OCI-M2 (cell line): ENCODE measurements around the gene KLK1.
A peak's percentile ranks its signal among the peaks of the same experiment; 100 is the strongest.
"Not testable (repeated sequence)": the region's sequence is repeated elsewhere in the genome, so short reads cannot be mapped to it uniquely, and the experiment has no call there.

Experiments used
- DNase-seq: peaks from one replicate; lab custom pipeline; 2025; ENCODE audit not compliant: unreplicated experiment; lab: John Stamatoyannopoulos, UW

KLK1 gene

GRCh38 chr19:50817941-50818858, 5.4 kb downstream of the KLK1 start:
- DNase-seq: no peak

- no peak for DNase-seq
Measured at GRCh38 chr19:50815439-50815838, 8.1 kb downstream of the KLK1 start.

DNA sequence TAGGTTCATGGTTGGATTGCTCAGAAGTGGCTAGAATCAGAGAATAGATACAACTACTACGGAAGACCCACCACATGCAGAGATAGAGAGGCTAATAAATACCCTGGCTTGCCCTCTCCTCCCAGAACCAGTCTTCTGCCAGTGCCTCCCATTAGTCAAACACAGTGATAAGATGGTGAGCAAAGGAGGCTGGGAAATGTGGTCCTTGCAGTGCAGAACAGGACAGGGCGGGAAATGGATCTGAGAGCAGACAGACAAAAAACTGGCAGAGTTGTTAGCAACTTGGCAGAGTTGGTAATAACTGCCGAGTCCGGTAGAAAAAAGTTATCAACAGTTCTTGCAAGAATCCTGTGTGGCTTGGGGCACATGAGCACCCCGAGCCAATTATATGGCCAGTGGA, 8.7 kb downstream of the KLK1 start:
- no peak for DNase-seq

- no peak for DNase-seq
Measured at GRCh38 chr19:50812474-50812873, 11.1 kb downstream of the KLK1 start.

DNA sequence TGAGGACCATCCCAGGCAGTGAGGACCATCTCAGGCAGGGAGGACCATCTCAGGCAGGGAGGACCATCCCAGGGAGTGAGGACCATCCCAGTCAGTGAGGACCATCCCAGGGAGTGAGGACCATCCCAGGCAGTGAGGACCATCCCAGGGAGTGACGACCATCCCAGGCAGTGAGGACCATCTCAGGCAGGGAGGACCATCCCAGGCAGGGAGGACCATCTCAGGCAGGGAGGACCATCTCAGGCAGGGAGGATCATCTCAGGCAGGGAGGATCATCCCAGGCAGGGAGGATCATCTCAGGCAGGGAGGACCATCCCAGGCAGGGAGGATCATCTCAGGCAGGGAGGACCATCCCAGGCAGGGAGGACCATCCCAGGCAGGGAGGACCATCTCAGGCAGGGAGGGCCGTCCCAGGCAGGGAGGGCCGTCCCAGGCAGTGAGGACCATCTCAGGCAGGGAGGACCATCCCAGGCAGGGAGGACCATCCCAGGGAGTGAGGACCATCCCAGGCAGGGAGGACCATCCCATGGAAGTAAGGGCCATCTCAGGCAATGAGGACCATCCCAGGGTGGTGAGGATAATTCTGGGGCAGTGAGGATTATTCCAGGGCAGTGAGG, 11.9 kb downstream of the KLK1 start:
- not testable (repeated sequence) for DNase-seq

GRCh38 chr19:50808856-50809255, 14.7 kb downstream of the KLK1 start:
- DNase-seq: no peak

GRCh38 chr19:50804420-50805272, 18.9 kb downstream of the KLK1 start:
- peak; percentile 87 for DNase-seq

DNA sequence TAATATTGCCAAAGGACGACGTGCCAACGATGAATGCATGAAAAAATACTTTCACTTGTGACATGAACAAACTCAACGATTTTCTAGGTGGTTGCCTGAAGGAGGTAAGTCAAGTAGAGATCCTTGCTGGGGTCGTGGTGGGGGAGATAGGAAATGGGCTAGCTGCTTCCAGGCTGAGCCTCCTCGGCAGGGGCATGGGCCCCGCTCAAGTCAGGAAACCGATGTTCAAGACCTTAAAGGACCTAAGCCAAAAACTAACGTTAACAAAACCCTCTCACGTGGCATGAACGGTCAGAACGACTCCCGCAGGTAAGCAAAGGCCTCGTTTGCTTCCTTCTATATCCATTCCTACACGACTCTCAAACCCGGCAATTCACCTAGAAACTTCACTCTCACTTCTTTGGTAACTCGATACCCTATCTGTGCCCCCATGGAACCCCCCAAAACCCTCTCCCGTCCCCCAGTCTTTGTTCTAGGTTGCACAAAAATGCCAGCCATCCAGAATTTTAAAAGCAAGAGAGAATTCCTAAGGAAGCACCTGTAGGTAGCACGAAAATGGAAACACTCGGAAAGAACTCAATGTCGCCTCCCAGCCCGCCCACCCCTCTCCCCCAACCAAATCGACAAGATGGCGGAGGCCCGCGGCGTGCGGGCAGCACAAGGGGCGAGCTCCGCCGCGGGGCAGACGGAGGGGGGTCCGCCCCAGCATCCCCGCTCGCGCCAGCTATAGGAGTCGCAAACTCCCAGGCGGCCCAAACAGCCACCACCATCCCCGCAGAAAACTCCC, 19.8 kb downstream of the KLK1 start:
- DNase-seq: no peak

DNA sequence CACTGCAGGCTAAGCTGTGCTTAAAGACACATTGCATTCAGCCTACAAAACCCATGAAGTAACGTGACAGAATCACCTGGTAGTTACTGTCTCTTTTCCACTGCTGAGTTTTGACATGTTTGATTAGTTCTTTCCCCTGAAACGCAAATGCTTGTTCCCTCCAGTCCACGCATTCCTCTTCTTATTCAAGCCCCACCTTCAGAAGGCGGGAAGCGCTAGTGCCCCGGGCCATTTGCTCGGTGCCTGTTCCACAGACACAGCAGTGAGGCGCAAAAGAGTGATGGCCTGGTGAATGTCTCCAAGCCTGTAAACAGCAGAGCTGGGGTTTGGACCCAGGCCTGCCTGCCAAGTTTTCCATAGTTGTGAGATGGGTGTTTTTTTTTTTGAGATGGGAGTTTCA, 22.5 kb downstream of the KLK1 start:
- DNase-seq: no peak

- DNase-seq: no peak
Measured at GRCh38 chr19:50799547-50799851, 24.1 kb downstream of the KLK1 start.

DNA sequence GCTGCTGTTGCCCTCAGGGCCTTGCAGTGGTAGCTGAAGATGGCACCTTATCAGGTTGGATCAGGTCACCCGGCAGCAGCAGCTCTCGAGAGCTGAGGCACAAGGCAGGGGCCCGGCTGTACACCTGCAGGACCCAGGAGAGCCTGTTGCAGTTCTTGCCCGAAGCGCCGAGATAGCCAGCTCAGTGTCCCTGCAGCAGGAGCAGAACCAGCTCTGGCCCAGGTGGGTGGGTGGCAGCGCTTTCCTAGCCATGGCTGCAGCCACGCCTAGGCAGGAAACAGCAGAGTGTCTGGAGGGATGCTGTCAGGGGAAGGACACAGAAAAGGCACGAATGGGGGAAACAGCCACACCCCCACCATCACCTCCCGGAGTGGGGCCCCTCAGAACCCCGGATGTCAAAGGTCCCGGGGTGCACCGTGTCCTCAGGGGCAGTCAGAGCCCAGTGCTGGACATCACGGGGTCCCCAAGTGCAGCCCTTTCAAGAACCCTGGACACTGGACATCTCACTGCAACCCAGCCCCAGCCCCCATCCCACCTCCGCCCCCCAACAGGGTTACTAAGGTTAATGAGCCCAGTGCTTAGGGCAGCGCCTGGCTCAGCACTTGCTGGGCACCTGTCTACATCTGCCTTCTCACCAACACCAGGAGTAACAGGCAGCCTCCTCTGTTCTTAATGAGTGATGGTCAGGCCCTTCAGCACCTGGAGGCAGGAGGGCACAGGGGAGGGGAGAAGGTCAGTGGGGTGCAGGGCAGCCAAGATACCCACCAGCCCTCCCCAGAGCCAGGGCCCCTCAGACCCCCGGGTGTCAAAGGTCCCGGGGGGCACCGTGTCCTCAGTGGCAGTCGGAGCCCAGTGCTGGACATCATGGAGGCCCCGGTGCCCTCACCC, 24.7 kb downstream of the KLK1 start:
- no peak for DNase-seq

GRCh38 chr19:50797781-50798658, 25.6 kb downstream of the KLK1 start:
- no peak for DNase-seq

DNA sequence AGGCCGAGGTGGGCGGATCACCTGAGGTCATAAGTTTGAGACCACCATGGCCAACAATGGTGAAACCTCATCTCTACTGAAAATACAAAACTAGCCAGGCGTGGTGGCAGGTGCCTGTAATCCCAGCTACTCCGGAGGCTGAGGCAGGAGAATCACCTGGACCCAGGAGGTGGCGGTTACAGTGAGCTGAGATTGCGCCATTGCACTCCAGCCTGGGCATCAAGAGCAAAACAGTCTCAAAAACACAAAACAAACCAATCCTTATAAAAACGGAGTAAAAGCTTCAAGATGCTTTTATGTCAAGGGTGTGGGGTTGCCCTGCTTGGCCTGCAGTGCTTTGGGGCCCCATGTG, 26.2 kb downstream of the KLK1 start:
- no peak for DNase-seq

DNA sequence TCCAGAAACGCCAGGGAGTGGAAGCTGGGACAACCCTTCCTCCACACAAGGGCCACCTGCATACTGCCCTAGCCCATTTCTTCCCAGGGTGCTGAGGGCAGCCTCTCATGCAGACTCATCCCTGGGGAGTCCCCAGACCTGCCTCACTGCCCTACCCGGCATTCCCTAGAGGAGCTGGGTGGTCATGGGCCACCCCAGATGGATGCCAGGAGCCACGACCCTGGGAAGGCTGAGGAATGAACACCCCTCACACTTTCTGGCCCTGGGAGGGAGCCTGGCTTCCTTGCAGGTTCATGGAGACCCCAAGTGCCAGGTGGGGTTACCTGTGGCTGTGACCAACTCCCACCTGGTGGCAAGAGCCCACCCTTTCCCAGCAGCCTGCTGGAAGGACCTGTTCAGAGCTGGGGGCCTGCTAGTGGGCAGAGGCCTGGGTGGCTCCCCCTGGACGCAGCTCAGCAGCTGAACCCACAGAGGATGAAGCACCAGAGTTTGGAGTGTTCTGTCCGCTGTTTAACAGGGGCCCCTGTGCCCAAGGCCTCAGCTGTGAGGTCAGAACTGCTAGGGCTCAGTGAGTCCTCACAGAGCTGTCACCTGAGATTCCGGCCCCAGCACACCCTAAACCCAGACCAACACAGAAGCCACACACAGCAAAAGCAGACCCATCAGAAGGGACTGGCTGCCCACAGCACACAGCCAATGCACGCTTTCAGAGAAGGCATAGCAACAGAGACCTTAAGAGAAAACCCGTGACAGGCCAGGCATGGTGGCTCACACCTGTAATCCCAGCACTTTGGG, 26.8 kb downstream of the KLK1 start:
- DNase-seq: no peak

- DNase-seq: no peak
Measured at GRCh38 chr19:50796128-50796633, 27.4 kb downstream of the KLK1 start.

DNA sequence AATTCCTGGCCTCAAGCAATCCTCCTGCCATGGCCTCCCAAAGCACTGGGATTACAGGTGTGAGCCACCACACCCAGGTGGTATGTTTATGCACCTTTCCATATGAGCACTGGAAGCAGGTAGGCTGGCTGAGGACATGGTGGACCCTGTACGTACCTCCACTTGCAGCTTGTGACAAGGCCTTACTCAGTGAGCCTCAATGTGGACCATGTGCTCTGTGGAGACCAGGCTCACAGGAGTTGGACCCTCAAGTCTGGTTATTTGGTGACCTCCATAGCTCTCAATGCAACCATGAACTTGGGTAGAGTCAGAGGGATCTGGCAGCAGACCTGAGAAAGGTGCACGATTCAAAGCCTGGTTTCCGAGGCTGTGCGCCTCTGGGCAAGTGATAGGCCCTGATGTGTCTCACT, 27.9 kb downstream of the KLK1 start:
- no peak for DNase-seq

DNA sequence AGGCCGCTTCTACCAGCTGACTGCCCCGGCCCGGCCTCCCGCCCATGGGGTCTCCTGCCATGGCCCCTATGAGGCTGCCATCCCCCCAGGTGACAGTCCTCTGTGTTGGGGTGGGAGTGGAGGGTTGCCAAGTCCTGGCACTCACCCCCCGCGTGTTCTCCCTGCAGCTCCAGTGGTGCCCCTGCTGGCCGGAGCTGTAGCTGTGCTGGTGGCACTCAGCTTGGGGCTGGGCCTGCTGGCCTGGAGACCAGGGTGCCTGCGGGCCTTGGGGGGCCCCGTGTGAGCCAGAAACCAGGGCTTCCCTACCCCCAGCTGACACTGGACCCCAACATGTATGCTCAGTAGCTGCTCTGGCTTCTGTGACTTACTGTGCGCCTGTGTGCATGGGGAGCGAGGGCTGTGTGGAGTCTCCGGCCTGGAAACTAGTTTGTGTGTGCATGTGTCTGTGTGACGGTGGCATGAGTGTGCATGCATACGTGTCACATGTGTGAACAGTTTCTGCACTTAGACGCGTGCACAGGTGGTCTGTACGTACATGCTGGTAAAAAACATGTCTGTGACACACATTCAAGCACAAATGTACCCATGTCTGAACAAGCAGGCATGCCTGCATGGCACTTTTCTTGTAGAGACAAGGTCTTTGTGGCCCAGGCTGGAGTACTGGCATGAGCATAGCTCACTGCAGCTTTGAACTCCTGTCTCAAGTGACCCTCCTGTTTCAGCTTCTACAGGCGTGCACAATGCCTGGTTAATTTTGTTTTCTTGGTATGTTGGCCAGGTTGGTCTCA, 28.5 kb downstream of the KLK1 start:
- DNase-seq: no peak
